Fibroblast of skin of left biceps (primary cell): ENCODE results near the gene BARHL2.

ENCODE experiments used
- DNase-seq, 2 experiments: peaks; one replicate each; pipeline ENCODE4 v3.0.0-alpha.2; 2013; ENCODE audit warnings: low read depth in 2 of 2

BARHL2 gene

GRCh38 chr1:90724926-90725656 is 8.0 kb upstream of the BARHL2 start:
- no peak for DNase-seq

- no peak for DNase-seq
Observed at GRCh38 chr1:90724361-90724760, 7.3 kb upstream of the BARHL2 start.

GRCh38 chr1:90723590-90724108 is 6.5 kb upstream of the BARHL2 start:
- DNase-seq: no peak

- no peak for DNase-seq
Observed at GRCh38 chr1:90722874-90723589, 5.9 kb upstream of the BARHL2 start.

GRCh38 chr1:90721210-90722194 is 4.4 kb upstream of the BARHL2 start:
- DNase-seq: peak in 1 of 2 experiments; percentile 6

GRCh38 chr1:90720145-90720636 is 3.1 kb upstream of the BARHL2 start:
- DNase-seq: no peak

GRCh38 chr1:90719330-90720144 is 2.4 kb upstream of the BARHL2 start:
- DNase-seq: no peak

GRCh38 chr1:90718411-90719329 is 1.6 kb upstream of the BARHL2 start:
- DNase-seq: no peak

- no peak for DNase-seq
Observed at GRCh38 chr1:90717665-90718410, 736 bp upstream of the BARHL2 start.

GRCh38 chr1:90717356-90717664 is 208 bp upstream of the BARHL2 start:
- no peak for DNase-seq

GRCh38 chr1:90716243-90716551 is 905 bp downstream of the BARHL2 start:
- no peak for DNase-seq

- DNase-seq: no peak
Observed at GRCh38 chr1:90715309-90715708, 1.8 kb downstream of the BARHL2 start.

- DNase-seq: no peak
Observed at GRCh38 chr1:90714521-90714951, 2.6 kb downstream of the BARHL2 start.

GRCh38 chr1:90713741-90714509 is 3.2 kb downstream of the BARHL2 start:
- no peak for DNase-seq

- DNase-seq: no peak
Observed at GRCh38 chr1:90712915-90713730, 4.0 kb downstream of the BARHL2 start.

- DNase-seq: no peak
Observed at GRCh38 chr1:90712153-90712856, 4.8 kb downstream of the BARHL2 start.

GRCh38 chr1:90711696-90712095 is 5.4 kb downstream of the BARHL2 start:
- DNase-seq: no peak
